ENCODE data around the gene MIEF1. TPM values are rescaled to one million over a fixed set of nuclear protein-coding genes. Genes with fewer than 3 reads are reported as not detected.

MIEF1 gene
- total RNA-seq, 1 donor from 2014 or later = 42.9 TPM

- no peak for DNase-seq (ENCODE audit: low spot score)
Measured at GRCh38 chr22:39556970-39557841, 55.1 kb downstream of the MIEF1 start.

- DNase-seq (ENCODE audit: low spot score) = no peak
Measured at GRCh38 chr22:39558254-39558727, 56.2 kb downstream of the MIEF1 start.

- DNase-seq (ENCODE audit: low spot score) = no peak
Measured at GRCh38 chr22:39558950-39559349, 56.9 kb downstream of the MIEF1 start.

GRCh38 chr22:39559456-39560105 is 57.5 kb downstream of the MIEF1 start:
- DNase-seq (ENCODE audit: low spot score) = no peak

GRCh38 chr22:39560127-39560526 is 58.0 kb downstream of the MIEF1 start:
- no peak for DNase-seq (ENCODE audit: low spot score)

GRCh38 chr22:39562839-39563489 is 60.9 kb downstream of the MIEF1 start:
- no peak for DNase-seq (ENCODE audit: low spot score)

GRCh38 chr22:39563571-39564428 is 61.7 kb downstream of the MIEF1 start:
- DNase-seq (ENCODE audit: low spot score) = no peak

GRCh38 chr22:39565414-39565944 is 63.4 kb downstream of the MIEF1 start:
- DNase-seq (ENCODE audit: low spot score) = no peak

GRCh38 chr22:39567135-39567946 is 65.3 kb downstream of the MIEF1 start:
- no peak for DNase-seq (ENCODE audit: low spot score)

Other genes starting within 250 kb of the MIEF1 start
- 1,402 TPM for gene RPL3, start 182.7 kb upstream of the MIEF1 start, total RNA-seq
- 10.8 TPM for gene SYNGR1, start 152.3 kb upstream of the MIEF1 start, total RNA-seq
- gene TAB1, start 102.5 kb upstream of the MIEF1 start, total RNA-seq = 14.8 TPM
- 43.8 TPM for gene MGAT3, start 45.3 kb upstream of the MIEF1 start, total RNA-seq
- 574 TPM for gene ATF4, start 18.3 kb downstream of the MIEF1 start, total RNA-seq
- gene RPS19BP1, start 30.5 kb downstream of the MIEF1 start, total RNA-seq = 77.9 TPM
- 0.10 TPM for gene CACNA1I, start 68.5 kb downstream of the MIEF1 start, total RNA-seq